ENCODE data around the gene WDR87.

GRCh38 chr19:37906869-37907734, 708 bp upstream of the WDR87 start, which contains the start of gene SIPA1L3:
- TF ChIP-seq CTCF (IDR thresholded peaks at IDR 0.05 in 8 of 11, conservative IDR thresholded peaks at IDR 0.05 in 3 of 11) (peak in 2 of 11 experiments; percentile 37 to 41), POLR2A (IDR thresholded peaks at IDR 0.05) (peak in 1 of 3 donors; percentile 9)

All from spleen (tissue), 7 donors.